Smooth muscle cell (in vitro differentiated cells): Measurements from ENCODE around the gene TMEM82. TPM values are rescaled to one million over a fixed set of nuclear protein-coding genes. Genes with fewer than 3 reads are reported as not detected.
"Not testable (repeated sequence)": the region's sequence is repeated elsewhere in the genome, so short reads cannot be mapped to it uniquely, and the experiment has no call there.

Source experiments
- DNase-seq: peaks from one replicate; lab custom pipeline; 2025; ENCODE audit not compliant: unreplicated experiment; lab: John Stamatoyannopoulos, UW
- H2AFZ ChIP-seq: fragments of 200-600 bp; sonication (generic); 2 replicates; pipeline ENCODE4 v1.6.0; 2016; ENCODE audit warnings: antibody characterized with exemption, low read depth, mild to moderate bottlenecking
- H3F3A ChIP-seq: fragments of 200-600 bp; sonication (generic); 2 replicates; pipeline ENCODE4 v1.6.0; 2017; ENCODE audit warnings: antibody characterized with exemption, low read depth
- H3K27ac ChIP-seq: fragments of 200-600 bp; sonication (generic); 2 replicates; pipeline ENCODE4 v1.5.1; 2016; ENCODE audit warnings: low read depth, mild to moderate bottlenecking
- H3K27me3 ChIP-seq: fragments of 200-600 bp; sonication (generic); 2 replicates; pipeline ENCODE4 v1.6.1; 2016; ENCODE audit warnings: low read depth, mild to moderate bottlenecking
- H3K36me3 ChIP-seq: fragments of 200-600 bp; sonication (generic); 2 replicates; pipeline ENCODE4 v1.5.1; 2016; ENCODE audit warnings: low read depth
- H3K4me1 ChIP-seq: fragments of 200-600 bp; sonication (generic); 2 replicates; pipeline ENCODE4 v1.5.1; 2016; ENCODE audit warnings: low read depth
- H3K4me2 ChIP-seq: fragments of 200-600 bp; sonication (generic); 2 replicates; pipeline ENCODE4 v1.6.0; 2016; ENCODE audit warnings: mild to moderate bottlenecking
- H3K4me3 ChIP-seq: fragments of 200-600 bp; sonication (generic); 2 replicates; pipeline ENCODE4 v1.5.1; 2016; ENCODE audit warnings: mild to moderate bottlenecking
- H3K79me2 ChIP-seq: fragments of 200-600 bp; sonication (generic); 2 replicates; pipeline ENCODE4 v1.6.0; 2016; ENCODE audit warnings: low read depth, mild to moderate bottlenecking
- H3K9ac ChIP-seq: fragments of 200-600 bp; sonication (generic); 2 replicates; pipeline ENCODE4 v1.6.0; 2016; ENCODE audit warnings: low read depth
- H3K9me3 ChIP-seq: fragments of 200-600 bp; sonication (generic); replicated peaks from 2 replicates; pipeline ENCODE4 v1.5.1; 2016; ENCODE audit warnings: low read depth
- H4K20me1 ChIP-seq: fragments of 200-600 bp; sonication (generic); 2 replicates; pipeline ENCODE4 v1.6.0; 2016; ENCODE audit warnings: low read depth
- WGBS: methylation state at CpG from one replicate; pipeline ENCODE4 v1.1.7; 2016; ENCODE audit warnings: low lambda C conversion rate; 5-methylcytosine and 5-hydroxymethylcytosine counted together
- polyA plus RNA-seq: library from polyadenylated mRNA; unstranded; fragments of >200 nt; fragmentation: Nextera tagmentation; extraction: Ambion mirVana; gene quantifications from 2 replicates; pipeline ENCODE4 v1.2.1, GENCODE V29; 2016
- total RNA-seq: library from RNA; depleted of rRNA; stranded (reverse); fragments of >200 nt; gene quantifications from 2 replicates; pipeline ENCODE4 v1.2.3, GENCODE V29; 2014
- TF ChIP-seq, protein P1 (sequence below): fragments of 200-600 bp; sonication (generic); IDR thresholded peaks from 2 replicates; pipeline ENCODE4 v1.5.1; 2017; ENCODE audit warnings: borderline replicate concordance, mild to moderate bottlenecking, antibody characterized with exemption; ENCODE audit not compliant: insufficient read depth, poor library complexity, severe bottlenecking

The TMEM82 gene
- total RNA-seq (not detected in 2 replicates), polyA plus RNA-seq (not detected in 2 replicates)

DNA sequence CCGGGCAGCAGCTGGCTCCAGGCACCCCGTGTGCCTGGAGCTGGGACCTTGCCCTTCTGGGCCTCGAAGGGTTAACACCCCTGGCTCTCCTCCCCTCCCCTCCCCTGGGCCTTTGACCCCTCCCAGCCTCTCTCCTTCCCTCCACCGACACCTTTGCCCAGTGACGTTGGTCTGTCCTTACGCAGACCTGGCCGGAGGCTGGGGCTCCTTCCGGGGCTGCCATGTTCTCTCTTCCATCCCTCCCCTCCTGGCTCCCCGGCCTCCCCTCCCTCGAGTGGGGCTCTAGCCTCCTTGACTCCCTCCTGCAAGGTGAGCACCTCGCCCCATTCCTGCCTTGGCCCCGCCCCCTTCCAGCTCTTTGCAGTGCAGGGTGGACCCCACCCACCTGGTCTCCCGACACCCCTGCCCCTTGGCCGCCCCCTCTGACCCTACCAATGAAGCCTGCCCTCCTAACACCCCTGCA is at the start of gene TMEM82:
Gene TMEM82, plus strand, starts transcription at position 161 of the 463 bp plus-strand sequence. Its CDS starts 61 bp downstream, at position 222.
- 48% methylated on average over 6 of the region's 14 CpGs for WGBS
- no peak within 1 kb of the TSS for H3K9ac ChIP-seq

DNA sequence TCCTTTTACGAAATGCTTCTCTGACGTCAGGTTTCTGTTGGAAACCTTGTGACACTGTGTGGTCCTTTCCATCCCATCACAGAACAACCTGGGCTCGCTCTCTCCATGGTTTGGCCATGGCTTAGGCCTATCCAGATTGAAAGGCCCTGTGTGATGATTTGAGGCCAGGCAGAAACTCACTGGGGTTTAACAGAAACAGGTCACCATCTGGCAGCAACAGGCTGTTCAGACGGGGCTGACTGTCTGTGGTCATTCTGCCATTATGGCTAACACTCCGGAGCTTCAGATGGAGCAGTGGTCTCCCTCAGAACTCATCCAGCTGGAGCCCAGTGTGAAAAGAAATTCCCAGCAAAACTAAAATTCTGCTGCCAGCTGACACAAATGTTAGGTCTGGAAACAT is 48.9 kb upstream of the TMEM82 start:
- no peak for DNase-seq
- Histone ChIP-seq H3K36me3 (no peaks in the 10 kb centered on the region), H3K9ac (no peak overlapping the region), H3F3A (peaks cover 10% of the 10 kb centered on the region), H3K9me3 (no peaks in the 10 kb centered on the region), H3K79me2 (peaks cover 100% of the 10 kb centered on the region), H3K4me3 (no peak overlapping the region), H3K4me2 (no peak overlapping the region), H3K4me1 (no peaks in the 10 kb centered on the region), H2AFZ (no peak overlapping the region), H3K27ac (no peak overlapping the region), H3K27me3 (no peaks in the 10 kb centered on the region), H4K20me1 (peaks cover 99% of the 10 kb centered on the region)
- TF ChIP-seq, protein P1, sequence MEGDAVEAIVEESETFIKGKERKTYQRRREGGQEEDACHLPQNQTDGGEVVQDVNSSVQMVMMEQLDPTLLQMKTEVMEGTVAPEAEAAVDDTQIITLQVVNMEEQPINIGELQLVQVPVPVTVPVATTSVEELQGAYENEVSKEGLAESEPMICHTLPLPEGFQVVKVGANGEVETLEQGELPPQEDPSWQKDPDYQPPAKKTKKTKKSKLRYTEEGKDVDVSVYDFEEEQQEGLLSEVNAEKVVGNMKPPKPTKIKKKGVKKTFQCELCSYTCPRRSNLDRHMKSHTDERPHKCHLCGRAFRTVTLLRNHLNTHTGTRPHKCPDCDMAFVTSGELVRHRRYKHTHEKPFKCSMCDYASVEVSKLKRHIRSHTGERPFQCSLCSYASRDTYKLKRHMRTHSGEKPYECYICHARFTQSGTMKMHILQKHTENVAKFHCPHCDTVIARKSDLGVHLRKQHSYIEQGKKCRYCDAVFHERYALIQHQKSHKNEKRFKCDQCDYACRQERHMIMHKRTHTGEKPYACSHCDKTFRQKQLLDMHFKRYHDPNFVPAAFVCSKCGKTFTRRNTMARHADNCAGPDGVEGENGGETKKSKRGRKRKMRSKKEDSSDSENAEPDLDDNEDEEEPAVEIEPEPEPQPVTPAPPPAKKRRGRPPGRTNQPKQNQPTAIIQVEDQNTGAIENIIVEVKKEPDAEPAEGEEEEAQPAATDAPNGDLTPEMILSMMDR = no peak
- 82% methylated on average over 5 of the region's 5 CpGs for WGBS

More for the DNA sequence above, at the start of gene TMEM82:
- Histone ChIP-seq H3F3A (no peaks in the 10 kb centered on the region), H3K79me2 (no peaks in the 10 kb centered on the region), H4K20me1 (no peaks in the 10 kb centered on the region), H3K4me3 (no peak within 1 kb of the TSS), H2AFZ (no peak within 1 kb of the TSS), H3K4me2 (no peak within 1 kb of the TSS), H3K36me3 (no peaks in the 10 kb centered on the region), H3K4me1 (peaks cover 8% of the 10 kb centered on the region), H3K9me3 (no peaks in the 10 kb centered on the region), H3K27me3 (no peaks in the 10 kb centered on the region), H3K27ac (no peak within 1 kb of the TSS)
- no peak for DNase-seq
- TF ChIP-seq, protein P1 = no peak

DNA sequence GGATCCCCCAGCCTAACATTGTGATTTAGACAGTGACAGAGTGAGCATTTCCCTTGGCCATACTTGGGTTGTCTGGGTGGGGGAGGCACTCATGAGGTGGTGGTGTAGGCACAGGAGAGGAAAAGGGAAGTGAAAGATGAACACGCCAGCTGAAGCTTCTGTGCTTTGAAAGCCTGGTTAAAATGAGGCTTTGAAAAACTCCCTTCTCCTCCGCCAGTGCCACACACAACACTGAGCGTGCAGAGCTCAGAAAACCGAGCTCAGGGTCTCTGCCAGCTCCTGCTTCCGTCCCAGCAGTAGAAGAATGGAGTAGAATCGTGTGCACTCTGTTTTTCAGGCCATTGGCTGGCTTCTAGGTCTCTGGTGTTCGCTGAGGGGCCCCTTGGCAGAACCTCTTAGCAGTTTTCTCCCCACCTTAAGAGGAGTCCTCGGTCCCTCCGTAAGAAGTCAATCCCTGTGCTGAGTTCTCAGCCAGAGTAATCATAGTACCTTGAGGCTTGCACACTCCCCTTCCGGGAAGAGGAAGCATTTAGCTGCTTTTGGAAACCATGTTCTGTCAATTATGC is 45.3 kb upstream of the TMEM82 start:
- no peaks in the 10 kb centered on the region for H3K27me3 ChIP-seq
- 94% methylated on average over 10 of the region's 10 CpGs for WGBS
- no peak overlapping the region for H3K27ac ChIP-seq
- H2AFZ ChIP-seq = no peak overlapping the region
- H3F3A ChIP-seq = peaks cover 4% of the 10 kb centered on the region
- no peaks in the 10 kb centered on the region for H3K4me1 ChIP-seq
- DNase-seq = no peak
- peaks cover 100% of the 10 kb centered on the region for H3K79me2 ChIP-seq
- H3K4me3 ChIP-seq = no peak overlapping the region
- no peak overlapping the region for H3K9ac ChIP-seq
- H4K20me1 ChIP-seq = peaks cover 98% of the 10 kb centered on the region
- no peak overlapping the region for H3K4me2 ChIP-seq
- TF ChIP-seq, protein P1 = no peak
- H3K36me3 ChIP-seq = no peaks in the 10 kb centered on the region
- H3K9me3 ChIP-seq = no peaks in the 10 kb centered on the region

DNA sequence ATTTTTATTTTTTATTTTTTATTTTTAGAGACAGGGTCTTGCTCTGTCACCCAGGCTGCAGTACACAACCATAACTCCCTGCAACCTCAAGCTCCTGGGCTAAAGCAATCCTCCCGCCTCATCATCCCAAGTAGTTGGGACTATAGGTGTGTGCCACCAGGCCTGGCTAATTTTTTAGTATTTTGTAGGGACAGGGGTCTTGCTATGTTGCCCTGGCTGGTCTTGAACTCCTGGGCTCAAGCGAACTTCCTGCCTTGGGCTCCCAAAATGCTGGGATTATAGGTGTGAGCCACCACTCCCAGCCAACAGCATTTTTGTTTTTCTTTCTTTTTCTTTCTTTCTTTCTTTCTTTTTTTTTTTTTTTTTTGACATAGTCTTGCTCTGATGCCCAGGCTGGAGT is 44.1 kb upstream of the TMEM82 start:
- Histone ChIP-seq H4K20me1 (peaks cover 98% of the 10 kb centered on the region), H3K9me3 (no peaks in the 10 kb centered on the region), H3K27me3 (no peaks in the 10 kb centered on the region), H3F3A (peaks cover 16% of the 10 kb centered on the region), H3K4me2 (no peak overlapping the region), H3K79me2 (peaks cover 92% of the 10 kb centered on the region), H3K9ac (no peak overlapping the region), H3K4me1 (no peaks in the 10 kb centered on the region), H3K36me3 (no peaks in the 10 kb centered on the region), H3K27ac (no peak overlapping the region), H3K4me3 (no peak overlapping the region), H2AFZ (no peak overlapping the region)
- WGBS = 99% methylated on average over 2 of the region's 2 CpGs
- DNase-seq = no peak
- TF ChIP-seq, protein P1 = no peak

DNA sequence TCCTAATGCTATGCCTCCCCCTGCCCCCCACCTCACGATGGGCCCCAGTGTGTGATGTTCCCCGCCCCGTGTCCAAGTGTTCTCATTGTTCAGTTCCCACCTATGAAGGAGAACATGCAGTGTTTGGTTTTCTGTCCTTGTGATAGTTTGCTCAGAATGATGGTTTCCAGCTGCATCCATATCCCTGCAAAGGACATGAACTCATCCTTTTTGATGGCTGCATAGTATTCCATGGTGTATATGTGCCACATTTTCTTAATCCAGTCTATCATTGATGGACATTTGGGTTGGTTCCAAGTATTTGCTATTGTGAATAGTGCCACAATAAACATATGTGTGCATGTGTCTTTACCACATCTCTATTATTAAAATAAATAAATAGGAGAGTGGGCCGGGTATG is 43.0 kb upstream of the TMEM82 start:
- H3K4me3 ChIP-seq, DNase-seq, H3K4me2 ChIP-seq, H3K27ac ChIP-seq, H2AFZ ChIP-seq, H3K27me3 ChIP-seq, H3K4me1 ChIP-seq, H3K9ac ChIP-seq, H3K9me3 ChIP-seq, H3K36me3 ChIP-seq: not testable (repeated sequence)
- peaks cover 24% of the 10 kb centered on the region for H3F3A ChIP-seq
- H4K20me1 ChIP-seq = peaks cover 89% of the 10 kb centered on the region
- peaks cover 82% of the 10 kb centered on the region for H3K79me2 ChIP-seq
- WGBS = 98% methylated on average over 4 of the region's 4 CpGs
